ENCODE data around the gene CDK2AP2. TPM values are rescaled to one million over a fixed set of nuclear protein-coding genes. Genes with fewer than 3 reads are reported as not detected.
A peak's percentile ranks its signal among the peaks of the same experiment; 100 is the strongest.
"Not testable (repeated sequence)": the region's sequence is repeated elsewhere in the genome, so short reads cannot be mapped to it uniquely, and the experiment has no call there.

CDK2AP2 gene
- polyA plus RNA-seq, 1 experiment: 11.7 TPM

- ChIA-PET POLR2A (interaction anchor here (1.0 kb wide), 1 partner anchor 88 kb away, joined by 4 read pairs; the partner anchor contains the start of gene PPP1CA), CTCF (no interaction called here)
- TF ChIP-seq CTCF (IDR thresholded peaks at IDR 0.05; ENCODE audit: low read depth, low read length): no peak
- DNase-seq (ENCODE audit: low read depth, low spot score): no peak
- Histone ChIP-seq H3K4me3 (ENCODE audit: low read depth, low read length) (no peak overlapping the region), H3K27me3 (ENCODE audit: control insufficient read depth, insufficient read depth, low read length) (no peaks in the 10 kb centered on the region), H3K27ac (ENCODE audit: low read depth, low read length) (no peak overlapping the region), H3K9me3 (ENCODE audit: control insufficient read depth, insufficient read depth, low read length) (no peaks in the 10 kb centered on the region; the same call in 1 of the 2 replicates)
Observed at GRCh38 chr11:67489203-67489884, 18.6 kb downstream of the CDK2AP2 start.

GRCh38 chr11:67486481-67487195 is 21.3 kb downstream of the CDK2AP2 start:
- no peaks in the 10 kb centered on the region for H3K27me3 ChIP-seq (ENCODE audit: control insufficient read depth, insufficient read depth, low read length)
- ChIA-PET POLR2A (no interaction called here), CTCF (no interaction called here)
- H3K4me3 ChIP-seq (ENCODE audit: low read depth, low read length): no peak overlapping the region
- H3K27ac ChIP-seq (ENCODE audit: low read depth, low read length): no peak overlapping the region
- peaks cover 6% of the 10 kb centered on the region for H3K9me3 ChIP-seq (ENCODE audit: control insufficient read depth, insufficient read depth, low read length)
- no peak for DNase-seq (ENCODE audit: low read depth, low spot score)
- no peak for TF ChIP-seq CTCF (IDR thresholded peaks at IDR 0.05; ENCODE audit: low read depth, low read length)

DNA sequence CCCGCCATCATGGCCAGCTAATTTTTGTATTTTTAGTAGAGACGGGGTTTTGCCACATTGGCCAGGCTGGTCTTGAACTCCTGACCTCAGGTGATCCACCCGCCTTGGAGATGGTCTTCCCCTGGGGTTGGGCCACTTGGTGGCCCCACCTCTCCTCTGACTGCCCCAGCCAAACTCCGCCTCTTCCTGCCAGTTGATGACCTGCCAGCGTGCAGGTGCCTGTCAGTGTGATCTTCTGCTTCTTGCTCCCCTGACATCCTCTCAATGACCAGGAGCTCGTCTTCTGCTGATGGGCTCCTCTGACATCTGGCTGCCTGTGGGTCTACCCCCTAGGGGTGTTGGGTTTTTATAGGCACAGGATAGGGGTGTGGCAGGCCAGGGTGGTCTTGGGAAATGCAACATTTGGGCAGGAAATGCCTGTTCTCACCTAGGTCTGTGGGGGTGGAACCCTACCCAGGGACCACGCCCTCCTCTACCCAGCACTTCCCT is 22.0 kb downstream of the CDK2AP2 start:
- H3K27me3 ChIP-seq (ENCODE audit: control insufficient read depth, insufficient read depth, low read length); POLR2A ChIA-PET; CTCF ChIA-PET; H3K9me3 ChIP-seq (ENCODE audit: control insufficient read depth, insufficient read depth, low read length); H3K27ac ChIP-seq (ENCODE audit: low read depth, low read length); DNase-seq (ENCODE audit: low read depth, low spot score); H3K4me3 ChIP-seq (ENCODE audit: low read depth, low read length): not testable (repeated sequence)

DNA sequence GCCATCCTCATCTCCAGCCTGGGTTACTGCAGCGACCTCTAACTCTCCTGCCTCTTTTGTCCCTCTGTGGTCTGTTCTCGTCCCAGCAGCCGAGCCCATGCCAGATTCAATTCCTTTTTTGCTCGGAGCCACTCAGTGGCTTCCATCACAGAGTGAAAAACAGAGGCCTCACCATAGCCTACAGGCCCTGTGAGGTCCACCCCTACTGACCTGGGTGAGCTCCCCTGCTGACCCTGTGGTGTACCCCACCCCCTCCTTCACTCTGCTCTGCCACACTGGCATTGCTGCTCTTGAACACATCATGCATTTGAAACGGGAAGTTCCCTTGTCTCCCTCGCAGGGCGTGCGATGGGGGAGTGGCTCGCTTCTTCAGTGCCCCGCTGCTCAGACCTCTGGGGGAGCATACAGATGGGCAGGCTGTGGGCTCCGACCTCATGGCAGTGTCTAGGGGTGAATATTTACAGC is 23.1 kb downstream of the CDK2AP2 start:
- no peaks in the 10 kb centered on the region for H3K27me3 ChIP-seq (ENCODE audit: control insufficient read depth, insufficient read depth, low read length)
- POLR2A ChIA-PET: no interaction called here
- no peak overlapping the region for H3K27ac ChIP-seq (ENCODE audit: low read depth, low read length)
- TF ChIP-seq CTCF (IDR thresholded peaks at IDR 0.05; ENCODE audit: low read depth, low read length): no peak
- peaks cover 6% of the 10 kb centered on the region for H3K9me3 ChIP-seq (ENCODE audit: control insufficient read depth, insufficient read depth, low read length)
- DNase-seq (ENCODE audit: low read depth, low spot score): no peak
- CTCF ChIA-PET: no interaction called here
- H3K4me3 ChIP-seq (ENCODE audit: low read depth, low read length): no peak overlapping the region

GRCh38 chr11:67483831-67484665 is 23.9 kb downstream of the CDK2AP2 start:
- peak overlapping the region; percentile 78 for H3K4me3 ChIP-seq (ENCODE audit: low read depth, low read length)
- no peak for DNase-seq (ENCODE audit: low read depth, low spot score)
- H3K27ac ChIP-seq (ENCODE audit: low read depth, low read length): no peak overlapping the region
- no peaks in the 10 kb centered on the region for H3K27me3 ChIP-seq (ENCODE audit: control insufficient read depth, insufficient read depth, low read length)
- POLR2A ChIA-PET: no interaction called here
- H3K9me3 ChIP-seq (ENCODE audit: control insufficient read depth, insufficient read depth, low read length): peaks cover 6% of the 10 kb centered on the region
- no peak for TF ChIP-seq CTCF (IDR thresholded peaks at IDR 0.05; ENCODE audit: low read depth, low read length)
- CTCF ChIA-PET: no interaction called here
